NOMO-1 (cell line): Measurements from ENCODE around the gene COL4A5.
"Not testable (repeated sequence)": the region's sequence is repeated elsewhere in the genome, so short reads cannot be mapped to it uniquely, and the experiment has no call there.

Source experiments
- DNase-seq, 2 experiments: peaks; one replicate each; lab custom pipeline; 2025; ENCODE audit not compliant: unreplicated experiment in 2 of 2; lab: John Stamatoyannopoulos, UW

Gene COL4A5

DNA sequence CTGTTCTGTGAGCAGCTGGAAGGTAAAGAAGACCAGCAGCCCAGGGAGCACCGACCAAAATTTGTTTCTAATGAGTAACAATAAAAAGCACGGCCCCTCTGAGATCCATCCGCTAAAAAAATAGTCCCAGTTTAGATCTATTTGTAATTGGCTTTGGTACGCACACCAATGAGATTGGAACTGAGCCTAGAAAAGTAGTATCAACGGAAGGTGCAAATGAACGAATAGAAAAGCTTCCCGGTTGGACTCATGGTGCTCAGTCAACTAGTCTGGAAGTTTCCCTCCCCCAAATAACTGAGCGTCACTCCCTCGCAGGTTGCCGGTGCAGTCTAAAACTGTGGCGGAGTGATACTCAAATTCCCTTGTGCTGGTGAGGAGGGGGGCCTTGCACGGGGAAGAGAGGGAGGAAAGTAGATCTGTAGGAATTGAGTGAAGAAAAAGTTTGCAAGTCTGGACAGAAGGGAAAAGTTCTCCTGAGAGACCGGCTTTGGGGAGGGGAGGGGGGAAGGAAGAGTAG, at the start of gene COL4A5:
Gene COL4A5, plus strand, starts transcription at position 413 of the 517 bp plus-strand sequence. CDS start 288 bp downstream, outside the sequence.
- DNase-seq, result no peak

DNA sequence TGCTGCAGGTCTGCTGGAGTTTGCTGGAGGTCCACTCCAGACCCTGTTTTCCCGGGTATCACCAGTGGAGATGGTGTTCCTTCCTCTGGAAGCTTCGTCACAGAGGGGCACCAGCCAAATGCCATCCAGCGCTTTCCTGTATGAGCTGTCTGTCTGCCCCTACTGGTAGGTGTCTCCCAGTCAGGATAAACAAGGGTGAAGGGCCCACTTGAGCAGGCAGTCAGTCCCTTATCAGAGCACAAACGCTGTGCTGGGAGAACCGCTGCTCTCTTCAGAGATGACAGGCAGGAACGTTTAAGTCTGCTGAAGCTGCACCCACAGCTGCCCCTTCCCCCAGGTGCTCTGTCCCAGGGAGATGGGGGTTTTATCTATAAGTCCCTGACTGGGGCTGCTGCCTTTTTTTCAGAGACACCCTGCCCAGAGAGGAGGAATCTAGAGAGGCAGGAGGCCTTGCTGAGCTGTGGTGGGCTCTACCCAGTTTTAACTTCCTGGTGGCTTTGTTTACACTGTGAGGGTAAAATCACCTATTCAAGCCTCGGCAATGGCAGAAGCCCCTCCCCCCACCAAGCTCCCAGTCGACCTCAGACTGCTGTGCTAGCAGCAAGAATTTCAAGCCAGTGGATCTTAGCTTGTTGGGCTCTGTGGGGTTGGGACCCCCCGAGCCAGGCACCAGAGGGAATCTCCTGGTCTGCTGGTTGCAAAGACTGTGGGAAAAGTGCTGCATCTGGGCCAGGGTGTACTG, 48.5 kb upstream of the COL4A5 start:
- DNase-seq, result not testable (repeated sequence)

DNA sequence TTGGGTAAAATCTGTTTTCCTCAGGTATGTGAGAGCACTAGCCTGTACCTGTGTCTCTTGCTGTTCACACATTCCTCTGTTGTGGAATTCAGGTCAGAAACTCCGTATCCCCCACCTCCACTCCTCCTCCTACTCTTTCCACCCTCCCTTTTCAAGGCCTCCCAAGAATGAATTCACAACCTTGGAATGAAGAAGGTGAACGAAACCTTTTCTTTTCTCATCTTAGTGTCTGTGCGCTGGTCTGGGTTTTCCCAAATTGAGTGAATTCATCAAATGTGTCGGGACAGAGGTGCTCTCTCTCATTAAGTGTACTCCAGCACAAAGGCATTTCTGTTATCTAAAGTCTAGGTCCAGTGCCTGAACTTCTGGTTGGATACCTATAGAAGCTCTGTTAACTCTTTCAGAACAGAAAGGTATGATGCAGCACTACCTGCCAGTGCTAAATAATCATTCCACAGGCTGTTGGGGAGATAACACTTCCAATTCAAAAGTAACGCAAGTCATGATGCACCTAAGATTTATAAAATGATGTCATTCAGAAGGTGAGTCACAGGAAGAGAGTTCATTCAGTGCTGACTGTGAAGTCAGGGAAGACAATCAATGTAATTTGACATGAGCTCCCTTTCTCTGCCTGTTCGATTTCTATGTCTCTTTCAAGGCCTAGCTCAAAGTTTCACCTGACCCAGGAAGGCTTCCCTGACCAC, 43.3 kb upstream of the COL4A5 start:
- no peak for DNase-seq

DNA sequence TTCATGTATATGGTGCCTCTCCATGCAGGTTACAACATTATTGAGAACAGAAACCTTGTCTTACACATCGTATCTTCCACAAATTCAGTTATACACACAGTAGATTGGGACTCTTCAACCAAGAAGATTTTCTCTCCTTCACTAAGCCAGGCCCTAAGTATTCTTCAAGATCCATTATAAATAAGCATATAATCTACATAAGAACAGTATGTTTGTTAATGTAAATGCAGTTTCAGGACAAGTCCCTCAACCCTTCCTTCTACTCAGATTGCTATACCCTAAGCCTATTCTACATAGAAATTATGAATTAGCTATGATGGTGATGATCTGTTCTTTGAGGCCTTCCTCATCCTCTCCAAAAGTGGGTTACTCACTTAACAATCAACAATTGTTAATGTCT, 42.7 kb upstream of the COL4A5 start:
- no peak for DNase-seq

DNA sequence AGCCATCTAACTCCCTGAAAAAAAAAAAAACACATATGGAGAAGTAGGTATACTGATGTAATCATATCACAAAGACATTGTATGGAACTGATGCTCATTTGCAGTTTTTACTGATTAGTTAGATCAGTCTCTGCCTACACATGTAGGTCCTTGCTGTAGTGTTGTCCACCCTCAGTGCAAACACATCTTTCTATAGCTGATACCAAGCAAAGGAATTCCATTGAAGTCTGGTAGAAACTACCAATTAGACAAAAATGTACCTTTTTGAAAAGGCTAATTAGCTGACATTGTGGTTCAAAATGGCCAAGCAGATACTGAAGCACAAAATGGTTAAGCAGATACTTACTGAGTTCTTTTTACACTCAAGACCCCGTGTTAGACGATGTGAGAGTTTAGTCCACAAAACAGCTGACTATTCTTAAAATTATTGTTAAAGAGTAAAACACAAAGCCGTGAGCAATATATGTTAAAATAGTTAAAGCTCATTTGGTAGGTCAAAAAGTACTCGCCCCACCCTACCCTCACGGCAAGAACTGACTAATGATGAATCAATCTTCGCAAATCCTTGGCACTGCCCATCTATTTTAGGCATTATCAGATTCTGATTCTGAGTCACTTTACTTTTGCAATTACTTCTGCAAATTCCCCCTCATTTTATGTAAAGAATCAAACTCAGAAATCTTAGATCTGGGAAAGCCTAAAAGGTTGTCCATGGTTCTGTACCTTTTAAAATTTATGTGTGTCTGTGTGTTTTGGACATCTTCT, 41.8 kb upstream of the COL4A5 start:
- DNase-seq, result no peak

DNA sequence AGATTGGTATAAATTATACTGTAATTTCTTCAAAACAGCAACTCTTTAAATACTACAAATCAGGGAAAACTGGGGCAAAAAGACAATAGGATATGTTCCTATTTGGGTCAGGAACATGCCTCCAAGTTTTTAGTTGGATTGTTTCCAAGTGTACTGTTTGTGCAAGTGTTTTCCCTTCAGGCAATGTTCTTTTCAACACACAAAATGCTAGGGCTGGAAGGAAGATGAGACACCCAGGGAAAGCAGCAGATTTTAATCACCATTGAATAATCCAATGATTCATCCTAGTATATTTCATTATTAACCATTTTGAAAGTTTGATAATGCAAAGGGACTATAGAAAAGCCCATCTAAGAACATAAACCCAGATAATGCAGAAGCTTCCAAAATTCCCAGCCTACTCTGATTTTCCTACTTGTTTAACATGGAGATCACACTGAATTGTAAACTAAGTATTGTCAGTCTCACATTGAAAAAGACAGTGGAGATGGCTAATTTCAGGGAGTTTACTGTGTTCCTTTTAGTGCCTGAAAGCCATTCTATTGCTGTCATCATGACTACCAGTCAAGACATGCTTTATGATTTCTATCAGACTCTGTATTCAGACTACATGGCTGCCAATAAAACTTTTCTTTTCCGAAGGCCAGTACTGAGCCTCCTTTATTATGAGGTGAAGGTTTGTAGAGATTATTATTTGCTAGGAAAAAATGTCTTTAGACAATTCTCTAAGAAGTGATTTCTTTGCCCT, 40.0 kb upstream of the COL4A5 start:
- no peak for DNase-seq

DNA sequence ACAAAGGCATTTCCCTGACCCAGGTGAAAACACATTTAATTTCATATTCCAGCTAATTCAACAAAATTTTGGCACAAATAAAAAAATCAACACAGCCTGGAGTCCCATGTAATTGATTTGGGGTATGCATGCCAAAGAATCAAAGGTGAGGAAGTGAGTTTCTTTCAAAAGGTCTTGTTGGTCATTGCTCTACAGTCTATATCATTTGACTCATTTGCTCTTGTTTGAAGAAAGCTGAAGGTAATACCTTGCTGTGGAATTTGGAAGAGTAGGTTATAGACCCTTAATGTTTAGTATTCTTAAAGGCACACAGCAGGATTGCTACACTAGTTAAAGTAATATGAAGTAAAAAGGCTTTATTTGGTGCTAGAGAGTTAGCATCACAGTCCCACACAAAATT, 26.9 kb upstream of the COL4A5 start:
- no peak for DNase-seq

DNA sequence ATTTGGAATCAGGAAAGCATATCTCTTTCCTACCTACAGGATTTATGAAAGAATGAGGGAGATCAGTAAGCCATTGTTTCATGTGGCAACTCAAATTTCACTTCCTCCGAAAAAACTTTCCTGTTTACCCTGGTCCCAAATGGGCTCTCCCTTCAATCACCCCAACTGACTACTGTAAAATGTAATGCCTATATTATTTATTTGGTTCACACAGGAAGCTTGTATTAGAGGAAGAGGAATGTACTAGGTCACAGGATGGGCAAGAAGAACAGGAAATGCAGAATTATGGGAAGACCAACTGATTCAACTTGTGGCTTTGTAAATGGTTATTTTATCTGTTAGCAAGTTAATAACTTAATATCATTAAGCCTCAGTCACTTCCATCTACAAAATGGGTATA, 24.5 kb upstream of the COL4A5 start:
- no peak for DNase-seq

DNA sequence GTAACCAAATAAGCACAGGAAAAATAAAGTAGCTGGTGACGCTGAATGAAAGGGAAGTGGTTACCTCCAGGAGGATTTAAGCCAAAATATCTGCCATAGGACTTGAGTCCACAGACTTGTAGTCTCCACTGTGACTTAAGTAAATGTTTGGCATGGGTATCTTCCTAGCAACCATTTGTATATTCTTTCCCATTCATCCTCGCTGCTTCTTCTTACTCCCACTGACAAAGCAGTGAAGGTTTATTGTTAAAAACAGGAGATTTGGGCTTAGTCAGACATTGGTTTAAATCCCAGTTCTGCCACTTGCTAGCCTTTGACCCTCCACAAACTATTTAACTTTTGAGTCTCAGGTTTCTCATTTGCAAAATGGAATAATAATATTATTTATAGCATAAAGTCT, 23.7 kb upstream of the COL4A5 start:
- DNase-seq, result no peak

DNA sequence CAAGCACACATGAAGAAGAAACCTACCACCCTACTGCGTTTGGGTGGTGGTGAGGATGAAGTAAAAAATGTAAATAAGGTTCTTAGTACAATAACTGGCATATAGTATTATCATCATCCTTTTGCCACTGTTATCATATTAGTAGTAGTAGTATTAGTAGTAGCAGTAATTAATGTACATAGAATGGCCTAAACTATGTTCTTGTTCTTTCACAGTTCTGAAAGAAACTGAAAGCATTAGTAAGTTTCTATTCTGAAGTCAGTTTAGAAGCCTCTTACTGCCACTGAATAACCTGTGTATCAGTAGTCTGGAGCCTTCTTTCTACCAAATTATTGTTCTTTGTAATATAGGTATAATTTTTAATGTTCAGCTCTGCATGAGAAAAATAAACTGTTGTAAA, 22.4 kb upstream of the COL4A5 start:
- no peak for DNase-seq

DNA sequence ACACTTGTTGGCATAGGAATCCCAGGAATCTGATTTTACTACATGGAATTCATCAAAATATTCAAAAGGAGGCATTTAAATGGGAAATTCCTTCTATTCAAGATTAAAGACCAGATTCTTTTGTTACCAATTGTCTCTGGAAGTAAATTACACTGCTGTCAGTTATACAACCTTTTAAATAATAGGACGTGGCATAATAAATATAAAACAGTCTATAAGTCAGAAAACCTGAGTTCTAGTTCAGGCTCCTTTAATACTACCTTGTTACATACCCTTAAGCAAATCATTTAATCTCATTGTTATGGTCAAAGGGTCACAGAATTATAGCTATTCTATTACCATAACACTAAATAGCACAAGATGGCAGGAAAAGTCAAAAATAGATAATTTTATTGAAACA, 20.2 kb upstream of the COL4A5 start:
- no peak for DNase-seq

DNA sequence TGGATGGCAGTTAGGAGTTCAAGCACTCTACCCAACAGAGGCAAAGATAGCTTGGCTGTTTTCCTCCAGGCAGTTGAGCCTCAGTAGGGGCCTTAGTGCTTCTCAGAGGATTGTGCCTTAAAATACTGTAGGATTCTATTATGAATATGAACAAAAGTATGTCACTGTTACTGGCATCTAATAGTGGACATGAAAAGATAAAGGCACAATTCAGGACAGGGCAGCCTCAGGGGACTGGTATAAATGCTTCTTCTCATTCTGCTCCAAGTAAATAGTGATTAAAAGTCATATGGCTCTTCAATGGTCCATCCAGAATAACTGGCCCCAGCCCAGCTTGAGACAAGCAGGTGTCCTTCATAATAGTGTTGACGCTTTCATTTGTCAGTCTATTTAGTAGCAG, 19.2 kb upstream of the COL4A5 start:
- no peak for DNase-seq

DNA sequence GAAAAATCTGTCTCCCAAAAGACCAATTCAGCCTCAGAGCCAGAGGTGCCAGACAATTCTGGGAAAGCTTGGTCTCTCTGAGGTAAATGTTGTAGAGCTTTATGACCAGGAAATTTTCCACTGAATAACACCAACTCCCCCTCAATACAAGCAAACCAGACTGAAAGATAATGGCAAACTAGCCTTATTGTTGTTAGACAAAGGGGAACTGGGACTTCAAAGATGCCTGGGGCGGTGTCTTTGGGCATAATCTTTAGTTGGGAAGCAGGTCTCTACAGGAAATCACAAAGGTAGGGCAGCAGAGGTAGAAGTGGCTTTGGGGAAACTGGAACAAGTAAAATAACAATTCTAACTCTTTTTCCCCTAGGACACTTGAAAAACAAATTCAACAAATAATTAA, 13.4 kb upstream of the COL4A5 start:
- no peak for DNase-seq

DNA sequence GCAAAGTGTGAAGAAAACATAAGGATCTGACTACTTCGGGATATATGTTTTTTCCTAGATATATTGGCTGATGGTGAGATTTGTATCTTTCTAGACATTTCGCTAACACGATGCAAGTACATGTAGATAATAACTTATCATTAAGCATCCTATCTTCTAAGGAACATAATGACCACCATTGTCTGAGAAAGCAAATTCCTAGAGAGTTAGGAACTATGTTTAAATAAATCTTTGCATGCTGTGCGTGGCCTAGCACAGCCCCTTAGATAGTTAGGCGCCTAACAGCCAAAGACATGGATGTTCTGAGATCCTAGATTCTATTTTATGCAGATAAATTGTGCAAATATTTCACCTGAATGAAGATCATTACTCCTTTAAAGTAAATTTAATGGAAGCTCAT, 4.4 kb upstream of the COL4A5 start:
- no peak for DNase-seq

DNA sequence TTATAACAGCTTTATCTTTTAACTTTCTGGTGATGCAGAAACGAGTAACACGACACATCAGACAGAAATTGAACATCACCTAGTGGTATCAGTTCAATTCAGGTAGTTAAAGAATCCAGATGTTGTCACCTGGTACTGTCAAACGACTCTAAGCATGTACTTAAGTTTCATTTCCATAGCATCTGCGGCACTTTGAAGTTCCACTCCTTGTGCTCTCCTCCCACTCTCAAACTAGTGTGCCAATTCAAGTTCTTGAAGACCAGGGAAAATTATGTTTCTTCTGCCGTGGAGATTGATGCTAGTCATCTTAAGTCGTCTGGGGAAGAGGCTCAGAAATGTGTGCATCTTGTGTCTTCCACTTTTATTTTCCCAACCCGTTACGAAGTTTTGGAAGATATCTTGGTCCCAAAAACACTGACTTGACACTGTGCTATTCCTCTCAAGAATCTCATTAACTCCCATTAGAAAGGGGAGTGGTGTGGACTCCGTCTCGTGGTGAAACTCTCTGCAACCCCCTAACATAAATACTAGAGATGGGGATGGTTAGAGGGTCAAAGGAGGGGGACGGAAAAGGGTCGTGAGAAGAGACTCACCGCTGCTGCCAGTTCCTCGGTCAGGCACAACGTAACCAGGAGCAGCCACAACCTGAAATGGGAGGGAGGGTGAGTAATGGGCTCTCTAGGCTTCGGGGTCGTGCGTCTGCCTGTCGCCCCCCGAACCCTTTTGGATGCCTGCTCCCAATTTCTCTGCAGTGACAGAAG, 2.1 kb upstream of the COL4A5 start:
- DNase-seq, result no peak

DNA sequence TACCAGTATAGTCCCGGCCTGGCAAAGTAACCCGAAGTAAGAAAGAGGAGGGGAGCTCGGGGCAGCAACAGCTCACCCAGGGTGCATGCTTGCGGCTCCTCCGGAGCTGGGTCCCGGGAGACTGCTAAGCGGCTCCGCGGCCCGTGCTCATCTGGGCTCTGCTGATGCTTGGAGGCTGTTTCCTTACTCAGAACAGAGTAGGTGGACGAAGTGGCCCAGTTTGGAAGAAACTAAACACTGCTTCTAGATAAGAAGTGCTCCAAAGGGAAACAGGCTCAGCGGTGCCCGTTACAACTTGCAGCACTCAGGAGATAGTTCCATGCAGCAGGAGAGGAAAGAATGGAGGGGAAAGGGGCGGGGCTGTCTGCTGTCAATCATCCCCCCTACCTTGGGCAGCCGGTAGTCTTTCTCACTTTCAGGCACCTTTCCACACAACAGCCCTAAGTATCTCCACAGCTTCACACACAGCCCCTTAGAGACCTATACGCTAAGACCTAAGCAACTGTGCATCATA, 1.5 kb upstream of the COL4A5 start, which contains the start of gene COL4A6:
Gene COL4A6, minus strand, starts transcription at position 313 of the 514 bp plus-strand sequence. Its CDS starts 226 bp downstream, at position 87.
- DNase-seq, result no peak

DNA sequence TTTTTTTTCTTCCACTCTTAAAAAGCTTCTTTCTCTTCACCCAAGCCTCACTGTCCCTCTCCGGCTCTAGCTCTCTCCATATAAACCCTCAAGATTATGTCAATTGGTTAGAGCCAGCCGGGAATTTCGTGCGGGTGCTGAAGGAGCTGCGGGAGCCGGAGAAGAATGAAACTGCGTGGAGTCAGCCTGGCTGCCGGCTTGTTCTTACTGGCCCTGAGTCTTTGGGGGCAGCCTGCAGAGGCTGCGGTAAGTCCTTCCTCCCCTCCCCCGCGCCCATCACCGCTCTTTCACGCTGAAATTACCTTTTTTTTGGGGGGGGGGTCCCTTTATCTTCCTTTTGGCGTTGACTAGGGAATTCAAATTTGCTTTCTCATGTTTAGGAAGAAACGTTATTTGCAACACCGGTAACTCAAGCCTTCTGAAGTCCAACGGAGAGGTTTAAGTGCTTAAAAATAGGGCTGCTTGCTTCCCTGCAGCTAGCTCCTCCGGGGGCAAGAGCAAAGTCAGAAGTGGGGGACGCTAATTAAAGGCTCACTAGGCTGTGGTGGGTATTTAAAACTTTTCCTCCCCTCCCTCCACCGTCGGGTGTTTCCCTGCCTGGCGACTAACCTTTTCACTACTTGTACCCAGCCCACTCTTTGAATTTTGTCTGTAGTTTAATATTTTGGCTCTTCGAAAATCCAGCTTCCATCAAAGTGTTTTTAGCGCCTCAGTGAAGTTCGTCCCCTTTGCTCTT, 491 bp downstream of the COL4A5 start:
- no peak for DNase-seq

DNA sequence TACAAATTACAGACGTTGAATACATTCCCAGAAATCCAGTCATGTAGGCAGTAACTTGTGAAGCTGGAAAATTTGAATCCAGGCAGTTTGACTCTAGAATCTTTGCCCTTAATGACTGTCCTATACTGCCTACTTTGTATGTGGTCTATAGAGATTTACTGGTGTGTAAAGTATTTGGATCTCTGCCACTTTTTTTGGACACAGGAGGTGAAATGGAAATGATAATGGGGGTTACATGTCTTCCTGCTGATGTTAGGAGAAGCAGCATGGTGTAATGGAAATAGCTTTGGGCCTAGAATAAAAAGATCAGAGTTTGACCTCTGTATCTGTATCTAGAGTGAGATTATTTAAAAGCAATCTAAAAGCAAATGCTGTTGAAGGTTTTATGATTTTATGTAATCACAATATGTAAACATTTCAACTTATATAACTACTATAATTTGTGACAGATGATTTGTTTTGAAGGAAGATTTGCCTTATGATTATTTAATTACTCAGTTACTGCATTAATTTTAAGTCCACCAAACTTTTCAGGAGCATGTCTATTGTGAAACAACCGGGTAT, 3.3 kb downstream of the COL4A5 start:
- DNase-seq, result no peak

DNA sequence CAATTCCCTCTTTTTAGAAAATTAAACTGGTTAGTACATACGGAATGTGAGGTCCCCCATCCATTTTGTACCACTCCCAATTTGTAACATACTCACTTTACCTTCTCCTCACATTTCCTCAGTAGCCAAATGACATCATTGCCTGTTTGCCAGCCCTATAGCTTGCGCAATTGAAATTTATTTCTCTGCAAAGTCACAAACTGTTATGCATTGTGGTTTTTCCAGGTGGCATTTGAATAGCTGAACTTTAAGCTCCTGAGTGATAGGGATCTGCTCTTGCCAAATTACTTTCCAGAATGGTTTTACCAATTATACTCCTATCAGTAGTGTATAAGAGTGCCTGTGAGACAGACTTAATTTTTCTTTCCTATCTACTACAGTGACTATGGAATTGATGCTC, 7.7 kb downstream of the COL4A5 start:
- DNase-seq, result no peak
